Liver (tissue), 9 donors: Measurements from ENCODE around the gene ARHGAP28. TPM values are rescaled to one million over a fixed set of nuclear protein-coding genes. Genes with fewer than 3 reads are reported as not detected.

Source experiments
- DNase-seq: peaks from one replicate; pipeline ENCODE4 v3.0.0-alpha.2; 2017; ENCODE audit warnings: low spot score
- H3K27ac ChIP-seq, 2 donors: one replicate each; pipeline ENCODE4 v1.7.0; 2013; ENCODE audit warnings: inconsistent platforms in 2 of 2, low read length in 2 of 2, control low read depth in 1 of 2, low read depth in 1 of 2, mild to moderate bottlenecking in 1 of 2
- H3K27me3 ChIP-seq, 4 donors: one replicate each; pipeline versions ENCODE4 v1.6.1 to v1.7.0; 2013; ENCODE audit warnings: low read length in 3 of 4, inconsistent platforms in 1 of 4, mild to moderate bottlenecking in 1 of 4, moderate library complexity in 1 of 4; ENCODE audit not compliant: control insufficient read depth in 4 of 4, insufficient read depth in 4 of 4
- H3K36me3 ChIP-seq, 4 donors: one replicate each; pipeline versions ENCODE4 v1.6.1 to v1.7.0; 2013; ENCODE audit warnings: low read length in 3 of 4, mild to moderate bottlenecking in 3 of 4, low read depth in 1 of 4, moderate library complexity in 1 of 4; ENCODE audit not compliant: control insufficient read depth in 4 of 4, insufficient read depth in 3 of 4
- H3K4me1 ChIP-seq, 4 donors: one replicate each; pipeline versions ENCODE4 v1.6.1 to v1.7.0; 2013; ENCODE audit warnings: low read length in 3 of 4, mild to moderate bottlenecking in 3 of 4, moderate library complexity in 1 of 4; ENCODE audit not compliant: control insufficient read depth in 4 of 4, insufficient read depth in 4 of 4
- H3K4me3 ChIP-seq, 3 donors: one replicate each; pipeline versions ENCODE4 v1.6.1 to v1.7.0; 2013; ENCODE audit warnings: low read length in 3 of 3, control low read depth in 1 of 3, low read depth in 1 of 3, mild to moderate bottlenecking in 1 of 3
- H3K9ac ChIP-seq, 2 donors: one replicate each; pipeline ENCODE4 v1.7.0; 2013; ENCODE audit warnings: low read length in 2 of 2, mild to moderate bottlenecking in 2 of 2, moderate library complexity in 2 of 2, control low read depth in 1 of 2, low read depth in 1 of 2
- H3K9me3 ChIP-seq, 4 donors: one replicate each; pipeline versions ENCODE4 v1.6.1 to v1.7.0; 2013; ENCODE audit warnings: low read length in 3 of 4; ENCODE audit not compliant: control insufficient read depth in 4 of 4
- ATF3 ChIP-seq: IDR thresholded peaks from 2 replicates; pipeline ENCODE4 v1.6.1; 2016; ENCODE audit warnings: antibody characterized with exemption
- EGR1 ChIP-seq, 2 donors: IDR thresholded peaks; 2 replicates each; pipeline ENCODE4 v1.6.1; 2016 to 2018; ENCODE audit warnings: antibody characterized with exemption in 2 of 2, low read depth in 2 of 2
- FOXA1 ChIP-seq: IDR thresholded peaks from 2 replicates; pipeline ENCODE4 v1.6.1; 2016; ENCODE audit warnings: antibody characterized with exemption
- FOXA2 ChIP-seq: IDR thresholded peaks from 2 replicates; pipeline ENCODE4 v1.6.1; 2016; ENCODE audit warnings: antibody characterized with exemption
- HNF4G ChIP-seq: IDR thresholded peaks from 2 replicates; pipeline ENCODE4 v1.6.1; 2016; ENCODE audit warnings: antibody characterized with exemption
- JUND ChIP-seq, 2 donors: IDR thresholded peaks; 2 replicates each; pipeline ENCODE4 v1.6.1; 2016; ENCODE audit warnings: antibody characterized with exemption in 2 of 2
- MAX ChIP-seq: IDR thresholded peaks from 2 replicates; pipeline ENCODE4 v1.6.1; 2016; ENCODE audit warnings: antibody characterized with exemption
- RAD21 ChIP-seq, 2 donors: IDR thresholded peaks; 2 replicates each; pipeline ENCODE4 v1.6.1; 2016; ENCODE audit warnings: antibody characterized with exemption in 2 of 2, mild to moderate bottlenecking in 2 of 2
- REST ChIP-seq: IDR thresholded peaks from 2 replicates; pipeline ENCODE4 v1.6.1; 2016; ENCODE audit warnings: antibody characterized with exemption, mild to moderate bottlenecking
- RXRA ChIP-seq, 2 donors: IDR thresholded peaks; 2 replicates each; pipeline ENCODE4 v1.6.1; 2017 to 2018; ENCODE audit warnings: antibody characterized with exemption in 2 of 2, mild to moderate bottlenecking in 1 of 2
- TAF1 ChIP-seq: conservative IDR thresholded peaks from 2 replicates; pipeline ENCODE4 v1.6.1; 2016; ENCODE audit warnings: antibody characterized with exemption, mild to moderate bottlenecking
- WGBS: extraction: QIAGEN DNeasy Blood & Tissue Kit; methylation state at CpG from one replicate; pipeline ENCODE4 v1.1.7; 2013; 5-methylcytosine and 5-hydroxymethylcytosine counted together
- polyA plus RNA-seq, 2 donors: library from polyadenylated mRNA; stranded (reverse) in 1 of 2; unstranded in 1 of 2; fragments of 200-250 nt in 1 of 2; fragments of >200 nt in 1 of 2; fragmentation: Nextera tagmentation in 1 of 2; extraction: Ambion mirVana in 1 of 2; gene quantifications; one replicate each; pipeline versions ENCODE4 v1.2.1 to v1.2.3, GENCODE V29; 2013 to 2015
- total RNA-seq, 2 donors: library from RNA; depleted of rRNA; stranded (reverse); fragments of >200 nt; gene quantifications; one replicate each; pipeline ENCODE4 v1.2.3, GENCODE V29; 2014
- TF ChIP-seq, protein P1 (sequence below): fragments of 150-350 bp; IDR thresholded peaks from 2 replicates; pipeline ENCODE4 v1.5.1; 2017; ENCODE audit warnings: improper control_type of control experiment, low read depth, low read length; ENCODE audit not compliant: missing input control
- donor health status: healthy.
- donor health status: healthy.
- donor health status: healthy.
- donor health status: healthy.
- donor health status: healthy.

ARHGAP28 gene
- total and polyA plus RNA-seq, 4 donors = 0.14 to 2.1 (median 0.69) TPM

DNA sequence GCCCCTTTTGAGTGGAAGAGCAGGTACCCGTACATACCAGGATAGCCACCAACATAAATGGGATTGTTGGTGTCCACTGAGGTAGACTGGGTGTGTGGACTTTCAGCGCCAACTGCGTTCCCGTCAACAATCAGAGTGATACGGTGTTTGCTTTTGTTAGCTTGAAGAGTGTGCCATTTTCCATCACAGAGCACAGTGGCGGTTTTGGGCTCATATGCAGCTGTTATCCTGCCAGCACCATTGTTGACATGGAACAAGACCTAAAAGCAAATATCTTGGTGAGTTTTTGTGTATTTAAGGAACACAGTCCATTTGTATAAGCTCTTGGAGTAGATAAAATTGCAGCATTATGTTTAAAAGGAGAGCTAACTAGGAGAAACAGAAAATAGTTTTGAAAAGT is 213.6 kb downstream of the ARHGAP28 start:
- Histone ChIP-seq H3K4me1 (no peaks in the 10 kb centered on the region), H3K27ac (no peak overlapping the region), H3K36me3 (no peaks in the 10 kb centered on the region), H3K4me3 (no peak overlapping the region), H3K27me3 (no peaks in the 10 kb centered on the region), H3K9ac (no peak overlapping the region), H3K9me3 (no peaks in the 10 kb centered on the region)
- no peak for DNase-seq
- TF ChIP-seq, protein P1, sequence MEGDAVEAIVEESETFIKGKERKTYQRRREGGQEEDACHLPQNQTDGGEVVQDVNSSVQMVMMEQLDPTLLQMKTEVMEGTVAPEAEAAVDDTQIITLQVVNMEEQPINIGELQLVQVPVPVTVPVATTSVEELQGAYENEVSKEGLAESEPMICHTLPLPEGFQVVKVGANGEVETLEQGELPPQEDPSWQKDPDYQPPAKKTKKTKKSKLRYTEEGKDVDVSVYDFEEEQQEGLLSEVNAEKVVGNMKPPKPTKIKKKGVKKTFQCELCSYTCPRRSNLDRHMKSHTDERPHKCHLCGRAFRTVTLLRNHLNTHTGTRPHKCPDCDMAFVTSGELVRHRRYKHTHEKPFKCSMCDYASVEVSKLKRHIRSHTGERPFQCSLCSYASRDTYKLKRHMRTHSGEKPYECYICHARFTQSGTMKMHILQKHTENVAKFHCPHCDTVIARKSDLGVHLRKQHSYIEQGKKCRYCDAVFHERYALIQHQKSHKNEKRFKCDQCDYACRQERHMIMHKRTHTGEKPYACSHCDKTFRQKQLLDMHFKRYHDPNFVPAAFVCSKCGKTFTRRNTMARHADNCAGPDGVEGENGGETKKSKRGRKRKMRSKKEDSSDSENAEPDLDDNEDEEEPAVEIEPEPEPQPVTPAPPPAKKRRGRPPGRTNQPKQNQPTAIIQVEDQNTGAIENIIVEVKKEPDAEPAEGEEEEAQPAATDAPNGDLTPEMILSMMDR = no peak
- TF ChIP-seq ATF3 (no peak), RXRA (IDR thresholded peaks at IDR 0.05) (no peak), FOXA1 (no peak), EGR1 (IDR thresholded peaks at IDR 0.05; ENCODE audit: low read depth in 2 of 2) (no peak)
- WGBS = 87% methylated on average over 6 of the region's 6 CpGs

- no peak overlapping the region for H3K27ac ChIP-seq
- no peaks in the 10 kb centered on the region for H3K9me3 ChIP-seq
- 69% methylated on average over 10 of the region's 10 CpGs for WGBS
- no peak overlapping the region for H3K9ac ChIP-seq
- TF ChIP-seq FOXA2 = no peak
- no peak for TF ChIP-seq TAF1
- no peak for TF ChIP-seq MAX
- TF ChIP-seq RAD21 (IDR thresholded peaks at IDR 0.05) = no peak
- TF ChIP-seq REST = no peak
- TF ChIP-seq ATF3 = no peak
- no peak for TF ChIP-seq HNF4G
- TF ChIP-seq JUND (IDR thresholded peaks at IDR 0.05) = no peak
- H3K4me3 ChIP-seq = no peak overlapping the region
- no peaks in the 10 kb centered on the region for H3K27me3 ChIP-seq
- H3K4me1 ChIP-seq = no peaks in the 10 kb centered on the region
- DNase-seq = no peak
- H3K36me3 ChIP-seq = no peaks in the 10 kb centered on the region
Measured at GRCh38 chr18:6947338-6948030, 218.0 kb downstream of the ARHGAP28 start.
